ENCODE measurements around the gene TUBB6.

Gene TUBB6

DNA sequence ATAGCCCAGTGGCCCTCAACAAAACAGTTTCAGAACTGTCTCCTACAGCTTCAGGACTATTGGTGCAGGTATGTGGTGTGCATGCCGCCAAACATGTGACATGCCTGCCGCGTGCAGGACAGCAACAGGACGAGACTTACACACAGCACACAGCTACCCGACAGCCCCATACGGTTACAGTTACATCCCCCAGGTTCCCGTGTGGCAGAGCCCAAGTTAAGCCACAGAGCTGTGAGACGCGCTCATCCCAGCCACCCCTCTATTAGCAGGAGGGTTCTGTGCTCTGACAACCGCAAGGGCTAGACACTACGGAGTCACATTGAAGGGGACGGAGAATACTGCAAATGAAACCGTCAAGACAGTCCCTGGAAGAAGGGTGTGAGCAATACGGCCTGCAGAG, 16.4 kb upstream of the TUBB6 start:
- DNase-seq, result no peak

DNA sequence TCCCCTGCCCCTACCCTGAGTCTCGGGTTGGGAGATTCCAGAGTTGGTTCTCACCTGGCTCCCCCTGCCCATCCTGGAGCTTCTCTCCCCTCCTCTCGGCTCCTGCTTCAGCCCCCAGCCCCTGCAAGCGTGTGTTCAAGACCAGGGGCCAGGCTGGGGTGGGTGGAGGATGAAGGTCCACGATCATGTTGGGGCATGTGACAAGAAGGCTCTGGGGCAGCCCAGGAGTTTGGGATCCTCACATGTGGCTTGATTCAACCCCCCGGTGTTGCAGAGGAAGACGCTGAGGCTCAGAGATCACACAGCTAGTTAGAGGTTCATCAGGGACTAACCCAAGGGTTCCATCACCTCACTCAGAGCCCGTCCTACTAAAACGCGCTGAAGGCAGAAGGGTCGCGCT, 14.2 kb upstream of the TUBB6 start:
- no peak for DNase-seq

DNA sequence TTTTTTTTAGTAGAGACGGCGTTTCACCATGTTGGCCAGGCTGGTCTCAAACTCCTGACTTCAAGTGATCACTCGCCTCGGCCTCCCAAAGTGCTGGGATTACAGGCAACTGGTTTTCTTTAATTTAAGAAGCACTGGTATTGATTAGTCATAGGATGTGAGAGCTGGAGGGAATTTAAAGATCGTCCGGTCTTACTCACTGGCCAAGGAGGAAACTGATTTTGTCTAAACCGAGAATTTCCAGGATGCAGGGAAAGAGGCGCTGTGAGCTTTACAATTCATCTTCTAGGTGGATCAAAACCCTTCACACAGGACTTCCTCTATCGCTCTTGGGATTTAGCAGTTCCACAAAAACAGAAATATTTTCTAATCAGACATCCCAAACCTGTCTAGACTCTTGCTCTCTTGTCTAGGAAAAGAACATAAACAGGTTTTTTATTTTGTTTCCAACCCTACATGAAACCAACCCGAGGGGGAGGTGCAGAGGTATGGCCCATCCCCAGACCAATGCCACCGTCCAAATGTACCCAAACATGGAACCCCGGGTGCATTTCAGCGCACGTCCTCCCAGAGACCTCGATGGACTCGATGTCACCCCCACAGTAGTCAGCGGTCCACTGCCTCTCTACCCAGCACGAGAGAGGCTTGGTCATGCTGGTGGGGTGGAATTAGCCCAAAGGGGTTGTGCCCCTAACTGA, 12.5 kb upstream of the TUBB6 start:
- DNase-seq, result no peak

DNA sequence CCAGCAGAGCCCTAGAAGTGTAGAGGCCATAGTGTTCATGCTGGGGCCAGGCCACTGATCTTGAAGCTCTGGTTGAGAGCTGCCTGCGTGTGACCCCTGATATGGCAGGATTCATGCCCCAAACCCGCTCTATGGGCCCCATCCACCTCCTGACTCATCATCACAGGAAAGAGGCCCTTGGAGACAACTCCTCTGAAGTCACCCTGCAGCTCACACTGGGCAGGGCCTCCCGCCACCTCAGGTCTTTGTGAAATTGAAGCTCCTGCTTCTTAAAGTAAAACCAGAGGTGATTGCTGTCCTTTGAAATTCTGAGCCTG, 12.0 kb upstream of the TUBB6 start:
- DNase-seq, result no peak

DNA sequence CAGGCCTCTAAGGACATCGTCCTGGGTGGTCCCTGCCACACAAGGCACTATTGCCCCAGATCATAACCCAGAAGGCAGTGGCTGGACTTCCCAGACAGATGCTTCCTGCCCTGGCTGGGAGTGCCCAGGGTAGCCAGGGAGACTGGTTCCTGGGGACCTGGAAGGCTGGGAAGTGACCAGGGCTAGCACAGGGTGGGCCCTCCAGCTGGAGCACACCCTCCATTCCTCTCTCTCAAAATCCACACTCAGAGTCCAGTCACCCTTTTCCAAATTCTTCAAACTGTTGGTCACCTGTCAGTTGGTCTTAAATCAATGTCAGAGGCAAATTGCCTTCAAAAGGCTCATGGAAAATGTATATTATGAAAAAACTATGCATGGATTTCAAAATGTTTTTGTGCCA, 11.6 kb upstream of the TUBB6 start:
- no peak for DNase-seq

DNA sequence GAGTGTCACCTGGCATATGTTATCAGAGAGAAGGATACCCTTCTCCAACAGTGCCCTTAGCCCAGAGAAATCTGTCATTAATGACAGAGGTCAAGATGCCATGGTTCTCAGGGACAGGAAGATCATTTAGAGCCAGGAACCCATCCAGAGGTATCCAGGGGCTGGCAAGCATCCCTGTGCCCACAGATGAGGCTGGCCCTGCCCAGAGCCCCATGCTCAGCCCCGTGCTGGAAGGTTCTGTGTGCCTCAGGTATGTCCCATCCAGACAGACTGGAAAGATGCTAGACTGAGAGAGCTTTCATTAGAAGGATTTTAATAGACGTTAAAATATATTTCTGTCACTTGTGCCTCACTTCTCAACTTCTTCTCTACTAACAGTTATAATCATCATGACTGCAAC, 8.2 kb upstream of the TUBB6 start:
- DNase-seq, result no peak

DNA sequence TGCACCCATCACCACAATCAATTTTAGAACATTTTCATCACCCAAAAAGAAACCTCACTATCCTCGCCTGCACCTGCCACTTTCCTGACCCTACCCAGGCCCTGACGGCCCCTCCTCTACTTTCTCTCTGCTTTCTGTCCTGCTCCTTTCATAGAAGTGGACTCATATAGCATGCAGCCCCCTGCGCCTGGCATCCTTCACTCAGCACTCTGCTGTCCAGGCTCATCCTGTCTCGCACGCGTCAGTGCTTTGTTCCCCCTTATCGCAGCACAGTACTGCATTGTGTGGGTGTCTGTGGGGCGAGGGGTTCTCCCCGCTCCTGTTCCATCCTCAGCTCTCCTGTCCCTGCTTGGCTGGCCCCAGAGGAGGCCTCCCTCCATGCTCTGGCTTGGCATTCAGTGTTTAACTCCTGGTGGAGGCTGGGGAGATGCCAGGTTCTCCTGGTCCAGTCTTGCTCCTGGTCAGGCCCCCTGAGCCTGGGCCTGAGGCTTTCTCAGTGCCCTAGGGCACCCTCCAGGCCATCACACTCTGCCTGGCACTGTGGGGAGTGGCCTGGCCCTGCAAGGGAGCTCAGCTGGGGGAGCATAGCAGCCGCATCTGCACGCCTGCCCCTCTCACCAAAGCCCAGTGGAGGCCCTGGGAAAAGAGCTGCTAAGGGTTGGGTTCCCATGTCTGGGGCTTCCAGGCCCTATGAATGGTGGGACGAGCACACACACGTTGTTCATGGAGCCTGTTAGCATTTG, 6.6 kb upstream of the TUBB6 start:
- DNase-seq, result no peak

DNA sequence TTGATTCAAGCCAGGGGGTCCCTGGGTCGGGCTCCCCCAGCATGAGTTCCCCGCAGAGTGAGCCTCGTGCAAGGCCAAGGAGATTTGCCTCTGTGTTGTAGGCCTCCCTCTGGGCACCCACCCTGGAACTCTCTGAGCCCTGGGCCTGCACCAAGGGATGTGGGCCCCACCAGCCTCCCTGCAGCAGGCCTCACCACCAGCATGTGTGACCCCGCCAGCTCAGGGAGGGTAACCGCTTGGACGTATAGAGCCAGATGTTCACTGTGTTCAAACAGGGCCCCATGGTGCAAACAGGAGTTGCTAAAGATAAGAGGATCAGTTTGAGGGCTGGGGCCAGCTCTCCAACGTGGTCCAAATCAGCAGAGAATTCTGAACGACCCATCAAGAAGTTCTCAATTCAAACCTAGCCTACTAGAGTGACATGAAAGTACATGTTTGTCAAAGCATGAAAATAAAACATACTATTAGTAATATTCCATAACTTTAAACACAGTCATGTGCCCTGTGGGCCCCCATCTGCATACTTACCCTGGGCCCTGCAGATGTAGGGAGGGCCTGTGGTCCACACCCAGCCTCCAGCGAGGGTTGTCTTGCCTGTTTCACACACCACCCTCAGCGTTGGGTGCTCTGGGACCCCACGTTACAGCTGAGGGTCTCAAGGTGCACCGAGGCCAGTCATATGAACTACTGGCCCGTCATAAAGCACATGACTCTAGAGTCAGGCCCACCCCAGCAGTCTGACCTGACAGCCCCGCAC, 5.5 kb upstream of the TUBB6 start:
- DNase-seq, result no peak

DNA sequence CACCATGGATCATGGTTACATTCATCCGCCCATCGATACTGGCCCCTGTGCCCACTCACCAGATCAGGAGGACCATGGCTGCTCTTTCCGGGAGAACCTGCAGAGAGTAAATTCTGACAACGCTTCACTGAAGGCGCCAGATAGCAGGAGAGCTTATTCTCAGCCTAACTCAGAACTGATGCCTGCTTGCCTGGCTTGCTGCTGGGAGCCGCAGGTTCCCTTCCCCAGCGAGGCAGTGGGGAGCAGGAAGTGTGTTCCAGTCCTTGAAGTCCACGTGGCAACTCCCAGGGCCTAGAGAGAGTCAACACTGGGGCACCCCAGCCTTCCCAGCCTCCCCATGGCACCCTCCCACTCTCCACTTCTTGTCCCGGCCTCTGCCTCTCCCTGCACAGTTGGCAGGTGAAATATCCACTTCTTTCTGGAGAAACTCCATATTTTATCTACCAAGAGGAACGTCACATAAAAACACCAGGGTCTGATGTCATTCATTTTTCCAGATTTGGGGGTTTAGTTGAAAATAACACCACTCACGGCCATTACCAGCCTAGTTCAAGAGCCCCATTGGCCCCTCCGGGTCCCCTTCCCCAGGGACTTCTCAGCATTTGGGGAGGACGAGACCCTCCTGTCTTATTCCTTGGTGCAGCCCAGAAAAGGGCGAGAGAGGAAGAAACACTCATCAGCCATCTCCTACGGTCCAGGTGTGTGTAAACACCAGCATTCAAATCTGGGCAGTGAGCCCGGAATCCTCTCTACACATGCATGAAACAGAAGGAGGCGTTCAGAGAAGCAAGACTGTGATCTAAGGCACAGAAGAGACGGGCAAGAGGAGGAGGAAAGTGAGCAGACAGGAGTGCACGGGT, 3.5 kb upstream of the TUBB6 start:
- no peak for DNase-seq

DNA sequence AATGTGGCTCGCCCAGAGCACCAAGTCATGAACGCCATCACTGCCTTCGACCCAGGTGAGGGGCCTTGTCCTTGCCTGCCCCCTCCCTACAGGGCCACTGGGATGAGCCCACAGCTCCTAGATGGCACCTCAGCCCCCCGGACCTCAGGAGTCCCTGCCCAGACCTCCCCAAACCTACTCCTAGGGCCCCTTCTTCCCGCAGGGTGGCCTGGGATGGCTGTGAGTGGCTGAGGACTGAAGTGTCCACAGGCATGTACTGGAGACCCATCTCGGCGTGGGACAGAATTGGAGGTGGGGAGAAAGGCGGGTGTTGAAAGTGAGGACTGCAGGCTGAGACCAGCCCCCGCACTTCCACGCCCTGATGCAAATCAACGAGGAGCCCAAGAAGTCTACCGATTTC, 2.8 kb upstream of the TUBB6 start:
- DNase-seq, result no peak

DNA sequence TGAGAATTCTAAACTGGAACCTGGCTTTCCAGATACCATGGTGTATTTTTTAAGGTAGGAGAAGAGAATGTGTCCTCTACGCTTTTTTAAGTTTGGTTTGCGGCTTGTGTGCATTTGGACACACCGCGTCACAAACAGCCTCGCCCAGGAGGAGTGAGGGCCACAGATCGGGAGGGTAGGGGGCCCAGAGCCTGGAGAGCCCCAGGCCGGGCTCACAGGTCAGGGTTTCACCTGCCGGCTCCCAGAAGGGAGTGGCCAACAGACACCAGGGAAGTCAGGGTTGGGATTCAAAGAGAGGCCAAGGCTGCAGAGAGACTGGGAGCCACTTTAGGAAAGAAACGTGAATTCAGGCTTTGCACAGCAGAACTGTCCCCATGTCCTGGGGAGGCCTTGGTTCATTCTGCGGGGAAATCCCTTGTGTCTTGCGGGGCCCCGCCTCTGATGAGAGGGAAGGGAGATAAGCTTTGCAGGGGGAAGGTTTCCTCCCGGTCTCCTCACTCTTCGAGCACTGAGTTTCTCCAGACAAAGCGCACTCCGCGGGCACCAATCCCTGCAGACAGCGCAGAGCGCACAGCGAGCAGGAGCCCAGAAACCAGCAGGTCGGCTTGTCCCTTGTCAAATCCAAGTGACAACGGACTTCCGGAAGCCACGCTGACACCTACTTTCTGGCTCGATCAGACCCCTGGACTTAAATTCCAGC, 2.0 kb upstream of the TUBB6 start:
- DNase-seq, result no peak

DNA sequence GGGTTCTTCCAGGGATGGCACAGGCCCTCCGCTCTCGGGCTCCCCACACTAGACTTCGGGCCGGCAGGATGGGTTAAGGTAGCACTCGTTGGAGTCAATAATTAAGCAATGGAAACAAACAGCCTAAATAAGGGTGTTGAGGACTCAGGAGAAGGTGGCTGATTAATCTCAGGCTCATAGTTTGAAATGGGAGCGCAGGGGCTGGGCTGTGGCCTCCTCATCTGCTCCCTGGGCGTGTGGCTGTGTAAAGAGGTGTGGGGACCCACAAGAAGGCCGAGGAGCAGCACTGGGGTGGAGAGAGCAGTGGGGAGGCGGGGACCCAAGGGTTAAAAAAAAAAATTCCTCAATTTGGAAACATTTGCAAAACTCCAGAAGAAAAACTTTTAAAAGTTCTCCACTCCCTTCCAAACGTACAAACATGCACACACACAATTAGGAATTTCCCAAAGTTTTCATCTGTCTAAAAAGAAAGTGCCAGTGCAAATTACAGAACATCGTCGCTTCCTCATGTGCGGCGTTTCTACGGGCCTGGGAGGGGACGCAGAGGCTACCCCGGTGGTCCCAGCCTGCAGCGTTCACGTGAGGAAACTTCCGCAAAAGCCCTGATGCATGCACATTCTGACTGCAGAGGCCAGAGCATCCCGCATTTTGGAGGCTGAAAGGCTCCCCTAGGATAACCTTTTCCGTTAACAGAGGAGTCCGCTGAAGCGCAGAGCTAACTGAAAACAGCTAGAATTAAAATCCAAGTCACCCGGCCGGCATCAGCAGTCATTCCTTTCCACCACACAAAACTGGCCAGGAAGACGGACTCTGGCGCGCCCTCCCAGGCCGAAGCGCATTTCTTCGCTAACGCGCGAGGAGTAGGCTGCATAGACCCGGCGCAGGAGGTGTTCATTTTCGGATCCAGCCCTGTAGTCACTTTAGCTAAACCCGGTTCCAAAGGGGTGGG, 1.0 kb upstream of the TUBB6 start:
- no peak for DNase-seq

DNA sequence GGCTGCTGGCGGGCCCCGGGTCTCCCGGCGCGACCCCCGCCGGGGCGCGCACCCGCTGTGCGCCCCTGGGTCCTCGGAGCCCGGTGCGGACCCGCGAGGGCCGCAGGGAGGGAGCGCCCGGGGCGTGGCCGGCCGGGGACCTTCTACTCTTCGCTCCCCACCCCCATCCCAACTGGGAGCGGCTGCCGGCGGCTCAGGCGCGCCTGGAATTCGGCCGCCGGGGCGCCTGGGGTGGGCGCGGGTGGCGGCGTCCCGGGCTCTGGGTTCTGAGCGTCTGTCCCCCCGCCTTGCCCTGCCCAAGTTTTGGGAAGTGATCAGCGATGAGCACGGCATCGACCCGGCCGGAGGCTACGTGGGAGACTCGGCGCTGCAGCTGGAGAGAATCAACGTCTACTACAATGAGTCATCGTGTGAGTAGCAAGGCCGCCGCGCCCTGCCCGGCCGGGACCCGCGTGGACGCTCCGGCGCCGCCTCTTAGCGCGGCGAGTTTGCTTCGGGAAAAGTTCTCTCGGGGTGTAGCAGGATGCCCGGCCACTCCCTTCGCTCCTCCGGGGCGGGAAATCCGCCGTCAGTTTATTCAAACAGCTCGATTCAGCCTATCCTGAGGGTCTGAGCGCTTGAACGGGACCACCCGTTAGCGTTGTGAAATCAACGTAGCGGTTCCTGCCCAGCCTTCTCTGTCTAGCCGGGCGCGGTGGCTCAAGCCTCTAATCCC, 502 bp downstream of the TUBB6 start:
- DNase-seq, result no peak

DNA sequence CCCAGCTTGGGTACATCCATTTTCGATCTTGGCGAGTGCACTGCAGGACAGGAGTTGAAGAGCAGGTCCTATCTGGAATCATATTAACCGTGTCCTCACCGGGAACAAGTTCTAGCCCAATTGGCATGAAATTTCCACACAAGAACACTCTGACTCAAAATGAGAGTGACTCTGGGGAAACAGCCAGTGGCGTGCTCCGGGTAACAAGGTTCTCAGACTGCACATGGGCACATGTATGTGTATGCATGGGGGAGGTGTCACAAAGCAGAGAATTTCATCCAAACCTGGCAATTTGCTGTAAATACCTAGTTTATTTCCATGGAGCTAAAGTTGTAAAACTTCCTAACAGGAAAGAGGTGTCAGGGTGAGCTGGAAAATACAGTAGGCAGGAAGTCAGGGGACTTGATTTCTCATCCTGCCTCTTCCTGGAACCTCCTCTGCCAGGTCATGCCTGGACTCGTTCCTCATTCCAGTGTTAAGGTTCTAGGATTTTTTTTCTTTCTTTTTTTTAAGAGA, 1.7 kb downstream of the TUBB6 start:
- DNase-seq, result no peak

DNA sequence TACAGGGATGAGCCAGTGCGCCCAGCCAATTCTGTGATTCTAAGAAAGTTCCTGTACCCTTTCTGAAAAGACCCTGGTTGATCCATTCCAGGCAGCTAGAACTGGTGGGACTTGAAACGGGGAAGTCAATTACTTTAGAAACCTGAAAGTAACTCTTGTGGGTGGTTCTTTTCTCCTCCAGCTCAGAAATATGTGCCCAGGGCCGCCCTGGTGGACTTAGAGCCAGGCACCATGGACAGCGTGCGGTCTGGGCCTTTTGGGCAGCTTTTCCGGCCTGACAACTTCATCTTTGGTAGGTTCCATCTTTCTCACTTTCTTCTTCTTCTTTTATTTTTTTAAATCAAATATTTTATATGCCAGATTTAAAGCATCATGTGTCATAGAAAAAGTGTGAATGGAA, 2.7 kb downstream of the TUBB6 start:
- no peak for DNase-seq

DNA sequence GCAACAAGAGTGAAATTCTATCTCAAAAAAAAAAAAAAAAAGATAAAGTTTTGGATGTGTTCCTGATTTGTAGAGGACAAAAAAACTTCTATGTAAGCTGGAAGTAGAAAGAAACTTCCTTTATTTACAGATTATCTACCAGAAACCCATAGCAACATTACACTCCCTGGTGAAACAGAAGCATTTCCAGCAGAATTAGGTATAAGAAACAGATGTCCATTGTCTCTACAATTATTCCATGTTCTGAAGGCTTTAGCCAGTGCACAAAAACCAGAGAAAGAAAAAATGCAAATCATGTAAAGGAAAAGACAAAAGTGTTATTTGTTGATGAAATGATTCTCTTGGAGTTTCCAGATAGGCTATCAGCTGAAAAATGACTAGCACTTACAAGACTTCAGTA, 4.9 kb downstream of the TUBB6 start:
- no peak for DNase-seq

DNA sequence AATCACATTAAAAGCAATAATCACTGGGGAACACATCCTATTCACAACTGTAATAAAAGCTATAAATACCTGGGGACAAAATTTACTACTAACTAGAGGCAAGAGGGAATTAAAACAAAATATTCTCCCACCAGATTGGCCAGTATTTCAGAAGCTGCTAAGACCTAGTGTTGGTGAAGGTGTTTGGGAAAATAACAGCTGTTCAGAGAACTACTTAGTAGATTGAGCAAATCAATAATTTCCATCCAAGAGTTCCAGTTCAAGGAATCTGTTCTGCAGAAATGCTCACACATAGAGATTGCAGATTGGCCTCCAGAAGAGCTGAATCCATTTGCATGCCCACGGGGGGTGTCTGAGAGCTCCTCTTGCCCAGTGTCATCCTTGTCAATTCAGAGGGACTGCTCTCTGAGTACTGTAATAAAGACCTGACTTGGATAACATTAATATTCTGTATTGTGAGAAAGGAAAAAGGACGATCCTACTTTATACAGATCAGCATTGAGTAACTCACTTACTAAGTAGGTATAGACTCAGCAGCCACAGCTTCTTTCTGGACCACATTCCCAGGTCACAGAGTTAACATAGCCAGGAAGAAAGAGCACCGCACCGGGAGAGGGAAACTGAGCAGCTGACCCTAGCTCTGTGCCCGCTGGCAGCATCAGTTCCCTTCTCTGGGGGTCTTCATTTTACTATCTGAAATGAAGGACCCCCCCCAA, 5.6 kb downstream of the TUBB6 start:
- DNase-seq, result no peak

DNA sequence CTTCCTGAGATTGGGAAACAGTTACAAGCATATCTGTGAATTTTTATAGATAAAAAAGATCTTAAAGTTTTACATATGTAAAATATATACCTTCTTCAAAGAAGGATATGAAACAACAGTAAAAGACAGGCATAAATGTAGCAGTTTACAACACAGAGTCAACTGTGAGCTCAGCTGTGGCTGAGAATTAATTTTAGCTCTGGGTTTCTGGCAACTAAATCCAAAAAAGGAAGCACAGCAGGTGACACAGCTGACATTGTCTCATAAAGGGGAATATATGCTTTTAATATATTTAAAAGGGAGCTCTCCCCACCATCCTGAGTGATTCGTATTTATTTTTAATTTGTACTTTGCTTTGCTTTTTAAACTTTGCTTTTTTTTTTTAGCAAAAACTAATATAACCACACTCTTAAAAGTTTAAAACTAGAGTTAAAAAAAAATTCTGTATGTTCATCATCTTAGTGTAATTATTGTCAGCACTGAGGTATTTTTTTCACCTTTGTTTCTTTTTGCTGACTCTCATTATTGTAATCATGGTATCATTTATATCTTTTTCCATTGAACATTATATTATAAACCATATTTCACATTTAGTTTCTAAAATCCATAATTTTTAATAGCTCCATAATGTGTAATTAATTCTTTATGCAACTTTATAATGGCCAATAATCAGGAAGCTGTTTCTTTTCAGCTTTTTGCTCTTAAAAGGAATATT, 6.7 kb downstream of the TUBB6 start:
- DNase-seq, result no peak

DNA sequence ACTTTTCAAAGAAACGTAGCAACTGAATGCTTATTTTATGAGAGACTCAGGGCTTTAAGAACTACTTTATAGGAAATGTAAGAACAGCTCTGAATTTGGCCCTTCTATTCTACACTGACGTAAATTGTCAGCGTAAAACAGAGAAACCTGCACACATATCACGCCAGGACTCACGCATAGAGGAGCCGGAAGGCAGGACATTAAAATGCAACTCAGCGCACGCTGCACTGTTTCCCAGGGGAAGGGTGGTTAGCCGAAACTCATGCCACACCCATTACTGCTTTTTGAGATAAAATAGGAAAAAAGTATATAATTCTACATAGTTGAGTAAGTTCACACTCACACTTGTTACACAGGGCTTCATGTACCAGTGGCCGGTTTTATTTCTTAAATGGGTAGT, 7.4 kb downstream of the TUBB6 start:
- no peak for DNase-seq
